ENCODE measurements around the gene SOBP. TPM values are rescaled to one million over a fixed set of nuclear protein-coding genes. Genes with fewer than 3 reads are reported as not detected.

SOBP gene
- total RNA-seq, 1 donor from 2014 or later: 13.3 TPM

- peak overlapping the region; percentile 52 for H3K27ac ChIP-seq
- no peak overlapping the region for H3K4me3 ChIP-seq
- no peaks in the 10 kb centered on the region for H3K27me3 ChIP-seq
Measured at GRCh38 chr6:107646776-107647438, 157.0 kb downstream of the SOBP start.

GRCh38 chr6:107647439-107647948 is 157.6 kb downstream of the SOBP start:
- DNase-seq (ENCODE audit: extremely low spot score in 2 of 2): peak in 1 of 2 donors; percentile 70

More at GRCh38 chr6:107646776-107647438, 157.0 kb downstream of the SOBP start:
- peak in 1 of 2 donors; percentile 76 for DNase-seq (ENCODE audit: extremely low spot score in 2 of 2)
- Histone ChIP-seq H3K4me1 (peaks cover 35% of the 10 kb centered on the region), H3K36me3 (no peaks in the 10 kb centered on the region), H3K9me3 (no peaks in the 10 kb centered on the region)
- TF ChIP-seq CTCF (IDR thresholded peaks at IDR 0.05) (no peak), POLR2AphosphoS5 (IDR thresholded peaks at IDR 0.05; ENCODE audit: insufficient read depth in 1 of 2, low read depth in 1 of 2) (no peak), POLR2A (IDR thresholded peaks at IDR 0.05) (no peak)
- intact Hi-C loops (cut with DNase I): no loop called here

GRCh38 chr6:107648983-107649382 is 159.1 kb downstream of the SOBP start:
- DNase-seq (ENCODE audit: extremely low spot score in 2 of 2): no peak
- no peak overlapping the region for H3K27ac ChIP-seq
- no peak for TF ChIP-seq POLR2AphosphoS5 (IDR thresholded peaks at IDR 0.05; ENCODE audit: insufficient read depth in 1 of 2, low read depth in 1 of 2)
- no peaks in the 10 kb centered on the region for H3K27me3 ChIP-seq
- no peak overlapping the region for H3K4me3 ChIP-seq
- H3K4me1 ChIP-seq: peaks cover 29% of the 10 kb centered on the region
- intact Hi-C loops (cut with DNase I): no loop called here
- H3K9me3 ChIP-seq: no peaks in the 10 kb centered on the region
- H3K36me3 ChIP-seq: no peaks in the 10 kb centered on the region

More at GRCh38 chr6:107647439-107647948, 157.6 kb downstream of the SOBP start:
- TF ChIP-seq CTCF (IDR thresholded peaks at IDR 0.05): no peak
- no peak for TF ChIP-seq POLR2A (IDR thresholded peaks at IDR 0.05)
- no peak for TF ChIP-seq POLR2AphosphoS5 (IDR thresholded peaks at IDR 0.05; ENCODE audit: insufficient read depth in 1 of 2, low read depth in 1 of 2)
- Histone ChIP-seq H3K4me3 (no peak overlapping the region), H3K27ac (peak overlapping the region; percentile 52), H3K27me3 (no peaks in the 10 kb centered on the region), H3K4me1 (peaks cover 35% of the 10 kb centered on the region), H3K9me3 (no peaks in the 10 kb centered on the region), H3K36me3 (no peaks in the 10 kb centered on the region)
- intact Hi-C loops (cut with DNase I): no loop called here

- no peak overlapping the region for H3K27ac ChIP-seq
- no peaks in the 10 kb centered on the region for H3K27me3 ChIP-seq
- H3K4me3 ChIP-seq: no peak overlapping the region
- H3K36me3 ChIP-seq: no peaks in the 10 kb centered on the region
- DNase-seq (ENCODE audit: extremely low spot score in 2 of 2): no peak
- H3K9me3 ChIP-seq: no peaks in the 10 kb centered on the region
- intact Hi-C loops (cut with DNase I): loop anchor here (10.0 kb wide), 1 partner anchor 1402 kb away; no protein-coding TSS in a partner anchor
- peaks cover 12% of the 10 kb centered on the region for H3K4me1 ChIP-seq
- TF ChIP-seq POLR2A (IDR thresholded peaks at IDR 0.05) (no peak), POLR2AphosphoS5 (IDR thresholded peaks at IDR 0.05; ENCODE audit: insufficient read depth in 1 of 2, low read depth in 1 of 2) (no peak), CTCF (IDR thresholded peaks at IDR 0.05) (no peak)
Measured at GRCh38 chr6:107652526-107653182, 162.7 kb downstream of the SOBP start.

GRCh38 chr6:107653183-107653580 is 163.3 kb downstream of the SOBP start:
- Histone ChIP-seq H3K4me3 (no peak overlapping the region), H3K9me3 (no peaks in the 10 kb centered on the region), H3K27me3 (no peaks in the 10 kb centered on the region), H3K36me3 (no peaks in the 10 kb centered on the region), H3K27ac (no peak overlapping the region), H3K4me1 (peaks cover 10% of the 10 kb centered on the region)
- TF ChIP-seq POLR2A (IDR thresholded peaks at IDR 0.05): no peak
- no peak for TF ChIP-seq POLR2AphosphoS5 (IDR thresholded peaks at IDR 0.05; ENCODE audit: insufficient read depth in 1 of 2, low read depth in 1 of 2)
- TF ChIP-seq CTCF (IDR thresholded peaks at IDR 0.05): no peak
- peak in 1 of 2 donors; percentile 54 for DNase-seq (ENCODE audit: extremely low spot score in 2 of 2)
- intact Hi-C loops (cut with DNase I): loop anchor here (10.0 kb wide), 1 partner anchor 1402 kb away; no protein-coding TSS in a partner anchor

All from vagina (tissue), 2 donors.